K562 (cell line): ENCODE data around the gene CGREF1.

Experiments
- EZH2 ChIP-seq: IDR thresholded peaks from 2 replicates; pipeline ENCODE4 v1.6.1; 2012; ENCODE audit warnings: low read depth, mild to moderate bottlenecking, inconsistent platforms, low read length, borderline replicate concordance
- MAZ ChIP-seq, 2 experiments: fragments of 450-650 bp in 1 of 2; sonication (generic) in 1 of 2; formaldehyde crosslinking; IDR thresholded peaks in 1 of 2; conservative IDR thresholded peaks in 1 of 2; 2 replicates each; pipeline versions ENCODE4 v1.4.0 to v1.5.0; 2020; ENCODE audit warnings: mild to moderate bottlenecking in 1 of 2, missing genetic modification reagents in 1 of 2
- NR4A1 ChIP-seq, 2 experiments: fragments of 250-450 bp in 1 of 2; fragments of 450-650 bp in 1 of 2; sonication (Bioruptor Pico) in 1 of 2; IDR thresholded peaks; 2 replicates each; pipeline versions ENCODE4 v1.4.0 to v1.6.1; 2016 to 2020; ENCODE audit warnings: mild to moderate bottlenecking in 2 of 2, missing compliant biosample characterization in 1 of 2, missing genetic modification characterization in 1 of 2, moderate library complexity in 1 of 2
- POLR2AphosphoS5 ChIP-seq: IDR thresholded peaks from 2 replicates; pipeline ENCODE4 v1.6.1; 2011; ENCODE audit warnings: mild to moderate bottlenecking, low read depth, low read length, moderate library complexity; ENCODE audit not compliant: control insufficient read depth, insufficient read depth
- RCOR1 ChIP-seq, 2 experiments: IDR thresholded peaks; 2 replicates each; pipeline ENCODE4 v1.6.1; 2012; ENCODE audit warnings: low read depth in 2 of 2, low read length in 2 of 2, borderline replicate concordance in 1 of 2, improper control_type of control experiment in 1 of 2
- SAFB2 ChIP-seq: fragments of 200-400 bp; formaldehyde crosslinking; IDR thresholded peaks from 2 replicates; pipeline ENCODE4 v1.6.1; 2018; ENCODE audit warnings: borderline replicate concordance, low read length, low read depth, moderate library complexity; ENCODE audit not compliant: severe bottlenecking
- SMARCC2 ChIP-seq: fragments of 450-650 bp; IDR thresholded peaks from 2 replicates; pipeline ENCODE4 v1.6.1; 2017; ENCODE audit warnings: antibody characterized with exemption, moderate library complexity, mild to moderate bottlenecking, low read depth
- ZNF311 ChIP-seq: fragments of 250-450 bp; sonication (Bioruptor Pico); IDR thresholded peaks from 2 replicates; pipeline ENCODE4 v1.4.0; 2020; ENCODE audit warnings: mild to moderate bottlenecking, moderate library complexity
- TF ChIP-seq, protein P1 (sequence below): sonication (generic); formaldehyde crosslinking; IDR thresholded peaks from 2 replicates; pipeline ENCODE4 v1.8.0; 2023; ENCODE audit warnings: missing genetic modification reagents, mild to moderate bottlenecking, borderline replicate concordance

DNA sequence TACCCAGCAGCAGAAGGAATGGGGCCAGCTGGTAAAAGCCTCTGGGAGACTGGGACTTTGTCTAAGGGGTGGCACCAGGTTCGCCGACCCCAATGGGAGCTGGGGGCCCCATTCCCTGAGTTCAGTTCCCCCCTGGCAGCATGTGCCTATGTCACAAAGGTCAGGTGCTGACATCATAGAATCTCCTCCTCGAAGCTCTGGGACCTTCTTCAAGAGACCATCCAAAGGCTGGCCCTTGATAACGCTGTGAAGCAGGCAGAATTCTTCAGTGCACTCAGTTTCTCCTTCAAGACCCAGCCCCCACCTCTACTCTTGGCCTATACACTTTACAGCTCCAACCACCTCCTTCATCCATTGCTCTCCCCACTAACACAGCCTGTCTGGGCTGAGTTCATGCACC is 20.4 kb upstream of the CGREF1 start, which contains the start of gene PRR30:
- no peak for TF ChIP-seq SAFB2
- no peak for TF ChIP-seq NR4A1 (CRISPR knock-in tag; IDR thresholded peaks at IDR 0.05)
- no peak for TF ChIP-seq NR4A1 (tag; IDR thresholded peaks at IDR 0.05)
- TF ChIP-seq ZNF311 (CRISPR knock-in tag), result no peak
- TF ChIP-seq, protein P1, sequence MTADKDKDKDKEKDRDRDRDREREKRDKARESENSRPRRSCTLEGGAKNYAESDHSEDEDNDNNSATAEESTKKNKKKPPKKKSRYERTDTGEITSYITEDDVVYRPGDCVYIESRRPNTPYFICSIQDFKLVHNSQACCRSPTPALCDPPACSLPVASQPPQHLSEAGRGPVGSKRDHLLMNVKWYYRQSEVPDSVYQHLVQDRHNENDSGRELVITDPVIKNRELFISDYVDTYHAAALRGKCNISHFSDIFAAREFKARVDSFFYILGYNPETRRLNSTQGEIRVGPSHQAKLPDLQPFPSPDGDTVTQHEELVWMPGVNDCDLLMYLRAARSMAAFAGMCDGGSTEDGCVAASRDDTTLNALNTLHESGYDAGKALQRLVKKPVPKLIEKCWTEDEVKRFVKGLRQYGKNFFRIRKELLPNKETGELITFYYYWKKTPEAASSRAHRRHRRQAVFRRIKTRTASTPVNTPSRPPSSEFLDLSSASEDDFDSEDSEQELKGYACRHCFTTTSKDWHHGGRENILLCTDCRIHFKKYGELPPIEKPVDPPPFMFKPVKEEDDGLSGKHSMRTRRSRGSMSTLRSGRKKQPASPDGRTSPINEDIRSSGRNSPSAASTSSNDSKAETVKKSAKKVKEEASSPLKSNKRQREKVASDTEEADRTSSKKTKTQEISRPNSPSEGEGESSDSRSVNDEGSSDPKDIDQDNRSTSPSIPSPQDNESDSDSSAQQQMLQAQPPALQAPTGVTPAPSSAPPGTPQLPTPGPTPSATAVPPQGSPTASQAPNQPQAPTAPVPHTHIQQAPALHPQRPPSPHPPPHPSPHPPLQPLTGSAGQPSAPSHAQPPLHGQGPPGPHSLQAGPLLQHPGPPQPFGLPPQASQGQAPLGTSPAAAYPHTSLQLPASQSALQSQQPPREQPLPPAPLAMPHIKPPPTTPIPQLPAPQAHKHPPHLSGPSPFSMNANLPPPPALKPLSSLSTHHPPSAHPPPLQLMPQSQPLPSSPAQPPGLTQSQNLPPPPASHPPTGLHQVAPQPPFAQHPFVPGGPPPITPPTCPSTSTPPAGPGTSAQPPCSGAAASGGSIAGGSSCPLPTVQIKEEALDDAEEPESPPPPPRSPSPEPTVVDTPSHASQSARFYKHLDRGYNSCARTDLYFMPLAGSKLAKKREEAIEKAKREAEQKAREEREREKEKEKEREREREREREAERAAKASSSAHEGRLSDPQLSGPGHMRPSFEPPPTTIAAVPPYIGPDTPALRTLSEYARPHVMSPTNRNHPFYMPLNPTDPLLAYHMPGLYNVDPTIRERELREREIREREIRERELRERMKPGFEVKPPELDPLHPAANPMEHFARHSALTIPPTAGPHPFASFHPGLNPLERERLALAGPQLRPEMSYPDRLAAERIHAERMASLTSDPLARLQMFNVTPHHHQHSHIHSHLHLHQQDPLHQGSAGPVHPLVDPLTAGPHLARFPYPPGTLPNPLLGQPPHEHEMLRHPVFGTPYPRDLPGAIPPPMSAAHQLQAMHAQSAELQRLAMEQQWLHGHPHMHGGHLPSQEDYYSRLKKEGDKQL (CRISPR knock-in tag), result no peak
- TF ChIP-seq POLR2AphosphoS5, result no peak
- no peak for TF ChIP-seq SMARCC2
- TF ChIP-seq RCOR1 (IDR thresholded peaks at IDR 0.05; ENCODE audit: borderline replicate concordance in 1 of 2, low read depth in 2 of 2, low read length in 2 of 2), result no peak
- TF ChIP-seq MAZ (CRISPR knock-in tag; conservative IDR thresholded peaks at IDR 0.05 in 1 of 2, IDR thresholded peaks at IDR 0.05 in 1 of 2), result no peak
- TF ChIP-seq EZH2, result no peak
